VCaP (cell line): ENCODE results near the gene FTO.

ENCODE experiments used
- H3K27ac ChIP-seq: fragments of 450-650 bp; 2 replicates; pipeline ENCODE4 v1.5.1; 2017
- CTCF ChIP-seq: fragments of 450-650 bp; conservative IDR thresholded peaks from 2 replicates; pipeline ENCODE4 v1.5.1; 2017; ENCODE audit warnings: mild to moderate bottlenecking, moderate library complexity

Gene FTO

GRCh38 chr16:53912155-53912554 is 208.2 kb downstream of the FTO start:
- no peak for TF ChIP-seq CTCF
- H3K27ac ChIP-seq, result peak overlapping the region; percentile 60

GRCh38 chr16:53913099-53913870 is 209.3 kb downstream of the FTO start:
- TF ChIP-seq CTCF, result no peak
- H3K27ac ChIP-seq, result no peak overlapping the region

- no peak overlapping the region for H3K27ac ChIP-seq
- no peak for TF ChIP-seq CTCF
Measured at GRCh38 chr16:53913920-53914319, 210.0 kb downstream of the FTO start.

GRCh38 chr16:53914736-53915135 is 210.8 kb downstream of the FTO start:
- H3K27ac ChIP-seq, result no peak overlapping the region
- no peak for TF ChIP-seq CTCF

- no peak for TF ChIP-seq CTCF
- no peak overlapping the region for H3K27ac ChIP-seq
Measured at GRCh38 chr16:53915452-53916160, 211.7 kb downstream of the FTO start.

GRCh38 chr16:53920988-53921387 is 217.0 kb downstream of the FTO start:
- no peak overlapping the region for H3K27ac ChIP-seq
- no peak for TF ChIP-seq CTCF

GRCh38 chr16:53922067-53922806 is 218.3 kb downstream of the FTO start:
- no peak for TF ChIP-seq CTCF
- no peak overlapping the region for H3K27ac ChIP-seq
